ENCODE data around the gene PARP3.
"Not testable (repeated sequence)": the region's sequence is repeated elsewhere in the genome, so short reads cannot be mapped to it uniquely, and the experiment has no call there.

PARP3 gene

DNA sequence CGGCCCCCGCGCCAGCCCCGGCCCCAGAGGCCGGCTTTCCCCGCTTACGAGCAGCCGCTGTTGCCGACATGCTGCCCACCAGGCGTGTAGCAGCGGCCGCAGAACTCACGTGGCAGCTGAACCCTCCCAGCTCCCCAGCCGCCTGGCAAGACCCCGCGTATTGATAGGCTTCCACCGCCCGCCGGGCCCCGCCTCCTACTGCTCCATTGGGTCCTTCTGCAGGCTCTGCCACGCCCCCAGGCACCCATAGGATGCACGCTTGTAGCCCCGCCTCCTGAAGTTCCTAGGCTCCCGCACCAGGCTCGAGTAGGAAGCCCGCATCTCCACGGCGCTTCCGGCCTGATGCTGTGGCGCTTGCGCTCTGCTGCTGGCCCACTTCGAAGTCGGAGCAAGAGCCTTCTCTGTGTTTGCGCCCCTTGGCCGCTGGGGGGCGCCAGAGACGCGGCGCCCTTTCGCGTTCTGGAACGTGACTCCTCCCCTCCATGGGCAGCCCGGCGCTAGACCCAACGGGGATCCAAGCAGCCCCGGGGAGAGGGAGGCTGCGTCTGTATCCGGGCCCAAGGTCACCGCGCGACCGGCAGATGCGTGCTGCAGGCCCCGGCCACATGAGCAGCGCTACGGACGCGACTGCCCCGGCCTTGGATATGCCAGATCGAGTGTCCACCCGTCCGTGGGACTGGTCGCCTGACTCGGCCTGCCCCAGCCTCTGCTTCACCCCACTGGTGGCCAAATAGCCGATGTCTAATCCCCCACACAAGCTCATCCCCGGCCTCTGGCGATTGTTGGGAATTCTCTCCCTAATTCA is at the start of gene PARP3, which contains the start of gene RRP9:
Gene PARP3, plus strand, starts transcription at position 566 of the 805 bp plus-strand sequence. CDS start 993 bp downstream, outside the sequence.
Gene RRP9, minus strand, starts transcription at position 107 of the 805 bp plus-strand sequence. Its CDS starts 37 bp downstream, at position 70.
- DNase-seq (ENCODE audit: low read depth in 3 of 3, low spot score in 1 of 3) = peak; percentile 97 to 99 (median 98)

GRCh38 chr3:51894391-51894790 is 47.8 kb upstream of the PARP3 start:
- DNase-seq (ENCODE audit: low read depth in 3 of 3, low spot score in 1 of 3) = no peak

GRCh38 chr3:51894939-51895338 is 47.2 kb upstream of the PARP3 start:
- no peak for DNase-seq (ENCODE audit: low read depth in 3 of 3, low spot score in 1 of 3)

GRCh38 chr3:51896607-51897305 is 45.4 kb upstream of the PARP3 start:
- no peak for DNase-seq (ENCODE audit: low read depth in 3 of 3, low spot score in 1 of 3)

- DNase-seq (ENCODE audit: low read depth in 3 of 3, low spot score in 1 of 3) = no peak
Observed at GRCh38 chr3:51897391-51897790, 44.8 kb upstream of the PARP3 start.

GRCh38 chr3:51900043-51900442 is 42.1 kb upstream of the PARP3 start:
- not testable (repeated sequence) for DNase-seq (ENCODE audit: low read depth in 3 of 3, low spot score in 1 of 3)

DNA sequence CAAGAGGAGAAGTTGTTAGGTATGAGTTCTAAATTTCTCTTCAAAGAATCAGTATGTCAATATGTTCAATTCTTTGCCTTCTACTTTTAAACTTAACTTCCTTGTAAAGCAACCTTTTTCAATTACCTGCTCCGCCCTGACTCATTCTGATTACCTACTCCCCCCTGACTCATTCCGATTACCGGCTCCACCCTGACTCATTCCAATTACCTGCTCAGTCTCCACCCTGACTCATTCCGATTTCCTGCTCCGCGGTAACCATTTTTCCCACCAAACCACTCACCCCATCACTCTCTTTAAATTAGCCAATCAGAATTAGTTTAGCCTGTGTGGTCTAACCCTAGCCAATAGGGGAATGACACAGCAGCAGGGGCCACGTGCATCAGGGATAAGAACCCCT is 39.8 kb upstream of the PARP3 start:
- DNase-seq (ENCODE audit: low read depth in 3 of 3, low spot score in 1 of 3) = not testable (repeated sequence)

DNA sequence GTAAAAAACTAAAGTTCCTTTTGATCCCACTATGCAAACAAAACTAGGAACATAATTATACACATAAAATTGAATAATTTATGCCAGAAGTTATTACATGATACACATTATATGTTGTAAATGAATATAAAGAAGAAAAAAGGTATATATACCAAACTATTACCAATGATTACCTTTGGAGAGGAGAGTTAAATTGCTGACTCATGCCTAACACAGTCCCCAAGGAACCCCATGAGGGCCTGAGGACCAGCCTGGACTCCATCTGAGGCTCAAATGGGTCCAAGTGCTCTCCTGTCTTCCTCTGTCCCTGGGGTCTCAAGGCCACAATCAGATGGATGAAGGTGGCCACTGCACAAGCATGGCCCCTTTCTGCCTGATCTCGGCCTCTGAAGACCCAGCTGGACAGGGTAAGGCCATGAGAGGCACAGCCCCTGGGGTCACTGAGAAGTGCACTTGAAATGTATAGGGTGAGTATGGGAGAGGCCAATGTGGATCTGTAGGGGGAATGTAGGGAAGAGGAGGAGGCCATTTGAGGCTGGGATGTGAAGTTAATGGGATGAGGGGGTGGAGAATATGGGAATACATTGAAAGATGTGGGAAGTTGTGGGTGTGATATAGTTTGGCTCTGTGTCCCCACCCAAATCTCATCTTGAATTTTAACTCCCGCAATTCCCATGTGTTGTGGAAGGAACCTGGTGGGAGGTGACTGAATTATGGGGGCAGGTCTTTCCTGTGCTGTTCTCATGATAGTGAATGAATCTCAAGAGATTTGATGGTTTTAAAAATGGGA is 37.9 kb upstream of the PARP3 start:
- DNase-seq (ENCODE audit: low read depth in 3 of 3, low spot score in 1 of 3) = no peak

- DNase-seq (ENCODE audit: low read depth in 3 of 3, low spot score in 1 of 3) = no peak
Observed at GRCh38 chr3:51908026-51908425, 34.1 kb upstream of the PARP3 start.

GRCh38 chr3:51916418-51916817 is 25.7 kb upstream of the PARP3 start:
- DNase-seq (ENCODE audit: low read depth in 3 of 3, low spot score in 1 of 3) = no peak

GRCh38 chr3:51921081-51921578 is 21.0 kb upstream of the PARP3 start:
- no peak for DNase-seq (ENCODE audit: low read depth in 3 of 3, low spot score in 1 of 3)

DNA sequence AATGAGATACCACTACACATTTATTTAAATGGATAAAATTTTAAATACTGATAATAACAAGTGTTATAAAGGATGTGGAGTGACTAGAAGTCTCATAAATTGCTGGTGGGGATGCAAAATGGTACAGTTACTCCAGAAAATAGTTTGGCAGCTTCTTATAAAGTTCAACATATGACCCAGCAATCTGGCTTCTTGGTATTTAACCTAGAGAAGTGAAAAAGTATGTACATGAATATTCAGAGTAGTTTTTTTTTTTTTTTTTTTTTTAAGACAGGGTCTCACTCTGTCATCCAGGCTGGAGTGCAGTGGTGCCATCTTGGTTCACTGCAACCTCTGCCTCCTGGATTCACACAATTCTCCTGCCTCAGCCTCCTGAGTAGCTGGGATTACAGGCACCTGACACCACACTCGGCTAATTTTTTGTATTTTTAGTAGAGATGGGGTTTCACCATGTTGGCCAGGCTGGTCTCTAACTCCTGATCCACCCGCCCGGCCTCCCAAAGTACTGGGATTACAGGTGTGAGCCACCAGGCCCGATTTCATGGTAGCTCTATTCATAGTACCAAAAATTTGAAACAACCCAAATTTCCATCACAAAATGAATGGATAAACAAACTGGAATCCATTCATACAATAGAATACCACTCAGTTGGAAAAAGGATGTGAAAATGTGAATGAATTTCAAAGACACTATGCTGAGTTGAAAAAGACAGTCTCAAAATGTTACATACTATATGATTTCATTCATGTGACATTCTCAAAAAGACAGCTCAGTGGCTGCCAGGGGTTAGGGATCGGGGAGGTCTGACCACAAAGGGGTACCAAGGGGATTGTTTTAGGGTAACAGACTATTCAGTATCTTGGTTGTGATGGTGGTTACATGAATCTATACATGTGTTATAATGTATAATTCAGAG is 14.8 kb upstream of the PARP3 start:
- DNase-seq (ENCODE audit: low read depth in 3 of 3, low spot score in 1 of 3) = no peak

GRCh38 chr3:51928438-51928837 is 13.7 kb upstream of the PARP3 start:
- DNase-seq (ENCODE audit: low read depth in 3 of 3, low spot score in 1 of 3) = no peak

- not testable (repeated sequence) for DNase-seq (ENCODE audit: low read depth in 3 of 3, low spot score in 1 of 3)
Observed at GRCh38 chr3:51928981-51929380, 13.2 kb upstream of the PARP3 start.

- no peak for DNase-seq (ENCODE audit: low read depth in 3 of 3, low spot score in 1 of 3)
Observed at GRCh38 chr3:51929420-51930003, 12.7 kb upstream of the PARP3 start.

DNA sequence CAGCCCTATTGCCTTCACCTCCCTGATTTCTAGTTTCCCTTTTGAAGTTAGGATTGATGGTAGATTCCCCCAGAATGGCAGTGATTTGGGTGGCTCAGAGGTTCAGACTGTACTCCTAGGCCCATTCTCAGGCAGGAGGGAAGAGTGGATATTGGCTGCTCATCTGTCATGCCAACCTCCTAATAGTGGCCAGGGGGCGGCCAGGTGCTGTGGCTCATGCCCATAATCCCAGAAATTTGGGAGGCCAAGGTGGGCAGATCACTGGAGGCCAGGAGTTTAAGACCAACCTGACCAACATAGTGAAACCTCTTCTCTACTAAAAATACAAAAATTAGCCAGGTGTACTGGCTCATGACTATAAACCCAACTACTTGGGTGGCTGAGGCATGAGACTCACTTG is 11.7 kb upstream of the PARP3 start:
- DNase-seq (ENCODE audit: low read depth in 3 of 3, low spot score in 1 of 3) = no peak

- no peak for DNase-seq (ENCODE audit: low read depth in 3 of 3, low spot score in 1 of 3)
Observed at GRCh38 chr3:51931756-51932155, 10.4 kb upstream of the PARP3 start.

GRCh38 chr3:51932471-51933370 is 9.4 kb upstream of the PARP3 start:
- DNase-seq (ENCODE audit: low read depth in 3 of 3, low spot score in 1 of 3) = no peak
